Esophagus squamous epithelium (tissue), 4 donors: ENCODE results near the gene PMM1.

ENCODE experiments used
- POLR2A ChIP-seq, 4 donors: fragments of 450-650 bp; IDR thresholded peaks; one replicate each; pipeline ENCODE4 v1.6.1; 2017; ENCODE audit warnings: antibody characterized with exemption in 4 of 4, mild to moderate bottlenecking in 4 of 4, moderate library complexity in 3 of 4
- TF ChIP-seq, protein P1 (sequence below), 6 experiments: fragments of 450-650 bp in 4 of 6; fragments of 200-600 bp in 2 of 6; sonication (generic) in 2 of 6; IDR thresholded peaks; one replicate each; pipeline ENCODE4 v1.5.1; 2016 to 2019; ENCODE audit warnings: antibody characterized with exemption in 6 of 6, mild to moderate bottlenecking in 4 of 6, moderate library complexity in 4 of 6

DNA sequence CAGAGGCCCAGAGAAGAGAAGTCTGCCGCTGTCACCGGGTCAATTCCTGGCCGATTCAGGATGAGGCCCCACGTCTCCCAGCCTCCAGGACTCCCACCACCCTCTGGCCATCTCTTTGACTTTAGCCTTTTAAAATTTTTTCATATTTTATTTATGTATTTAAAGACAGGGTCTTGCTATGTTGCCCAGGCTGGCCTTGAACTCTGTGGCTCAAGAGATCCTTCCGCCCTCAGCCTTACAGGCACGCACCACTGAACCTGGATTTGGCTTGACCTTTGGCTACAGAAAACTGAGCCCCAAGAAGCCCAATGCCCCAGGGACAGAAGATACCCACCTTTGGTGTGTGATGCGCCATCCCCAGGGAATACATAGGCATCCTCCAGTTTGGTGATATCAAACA, 49.3 kb downstream of the PMM1 start:
- TF ChIP-seq, protein P1, sequence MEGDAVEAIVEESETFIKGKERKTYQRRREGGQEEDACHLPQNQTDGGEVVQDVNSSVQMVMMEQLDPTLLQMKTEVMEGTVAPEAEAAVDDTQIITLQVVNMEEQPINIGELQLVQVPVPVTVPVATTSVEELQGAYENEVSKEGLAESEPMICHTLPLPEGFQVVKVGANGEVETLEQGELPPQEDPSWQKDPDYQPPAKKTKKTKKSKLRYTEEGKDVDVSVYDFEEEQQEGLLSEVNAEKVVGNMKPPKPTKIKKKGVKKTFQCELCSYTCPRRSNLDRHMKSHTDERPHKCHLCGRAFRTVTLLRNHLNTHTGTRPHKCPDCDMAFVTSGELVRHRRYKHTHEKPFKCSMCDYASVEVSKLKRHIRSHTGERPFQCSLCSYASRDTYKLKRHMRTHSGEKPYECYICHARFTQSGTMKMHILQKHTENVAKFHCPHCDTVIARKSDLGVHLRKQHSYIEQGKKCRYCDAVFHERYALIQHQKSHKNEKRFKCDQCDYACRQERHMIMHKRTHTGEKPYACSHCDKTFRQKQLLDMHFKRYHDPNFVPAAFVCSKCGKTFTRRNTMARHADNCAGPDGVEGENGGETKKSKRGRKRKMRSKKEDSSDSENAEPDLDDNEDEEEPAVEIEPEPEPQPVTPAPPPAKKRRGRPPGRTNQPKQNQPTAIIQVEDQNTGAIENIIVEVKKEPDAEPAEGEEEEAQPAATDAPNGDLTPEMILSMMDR (IDR thresholded peaks at IDR 0.05), result no peak
- TF ChIP-seq POLR2A (IDR thresholded peaks at IDR 0.05), result no peak
